Neutrophil (primary cell): Measurements from ENCODE around the gene OR11A1.
"Not testable (repeated sequence)": the region's sequence is repeated elsewhere in the genome, so short reads cannot be mapped to it uniquely, and the experiment has no call there.

Experiments
- H3K27ac ChIP-seq: fragments of 200-600 bp; sonication (generic); 2 replicates; pipeline ENCODE4 v1.5.1; 2016; ENCODE audit warnings: mild to moderate bottlenecking, moderate library complexity
- H3K27me3 ChIP-seq: fragments of 200-600 bp; sonication (generic); 2 replicates; pipeline ENCODE4 v1.6.0; 2016; ENCODE audit warnings: mild to moderate bottlenecking
- H3K36me3 ChIP-seq: fragments of 200-600 bp; sonication (generic); 2 replicates; pipeline ENCODE4 v1.5.1; 2017
- H3K4me1 ChIP-seq, 2 experiments: fragments of 200-600 bp in 1 of 2; sonication (generic) in 1 of 2; 1 replicate in 1 of 2; 2 replicates in 1 of 2; pipeline versions ENCODE4 v1.5.1 to v1.6.1; 2013 to 2016; ENCODE audit warnings: low read depth in 1 of 2, low read length in 1 of 2, mild to moderate bottlenecking in 1 of 2, moderate library complexity in 1 of 2; ENCODE audit not compliant: control insufficient read depth in 1 of 2, insufficient read depth in 1 of 2
- H3K4me3 ChIP-seq, 2 experiments: fragments of 200-600 bp in 1 of 2; sonication (generic) in 1 of 2; 1 replicate in 1 of 2; 2 replicates in 1 of 2; pipeline ENCODE4 v1.5.1; 2013 to 2016; ENCODE audit warnings: low read depth in 1 of 2, low read length in 1 of 2, mild to moderate bottlenecking in 1 of 2, moderate library complexity in 1 of 2
- H3K9me3 ChIP-seq: fragments of 200-600 bp; sonication (generic); 2 replicates; pipeline ENCODE4 v1.5.1; 2016
- CTCF ChIP-seq: fragments of 200-600 bp; sonication (generic); IDR thresholded peaks from 2 replicates; pipeline ENCODE4 v1.5.1; 2016; ENCODE audit warnings: antibody characterized with exemption

The OR11A1 gene

GRCh38 chr6:29442719-29443118, 14.2 kb downstream of the OR11A1 start:
- Histone ChIP-seq H3K27me3 (no peaks in the 10 kb centered on the region), H3K4me3 (no peak overlapping the region), H3K9me3 (no peaks in the 10 kb centered on the region), H3K36me3 (no peaks in the 10 kb centered on the region), H3K4me1 (no peaks in the 10 kb centered on the region), H3K27ac (no peak overlapping the region)
- TF ChIP-seq CTCF: no peak

GRCh38 chr6:29439006-29439405, 17.9 kb downstream of the OR11A1 start, which contains the start of gene OR10C1:
OR10C1 (plus strand) TSS chr6:29439306; CDS start chr6:29440016, 710 bp downstream.
- Histone ChIP-seq H3K9me3 (no peaks in the 10 kb centered on the region), H3K4me1 (no peaks in the 10 kb centered on the region), H3K4me3 (no peak within 1 kb of the TSS), H3K27ac (no peak within 1 kb of the TSS), H3K27me3 (peaks cover 9% of the 10 kb centered on the region), H3K36me3 (no peaks in the 10 kb centered on the region)
- TF ChIP-seq CTCF: no peak

- not testable (repeated sequence) for H3K4me3 ChIP-seq, H3K27ac ChIP-seq, H3K9me3 ChIP-seq, H3K4me1 ChIP-seq, H3K36me3 ChIP-seq
- peaks cover 22% of the 10 kb centered on the region for H3K27me3 ChIP-seq
Measured at GRCh38 chr6:29436730-29437129, 20.1 kb downstream of the OR11A1 start.

GRCh38 chr6:29426654-29427053, 30.2 kb downstream of the OR11A1 start:
- H3K36me3 ChIP-seq: no peaks in the 10 kb centered on the region
- no peak overlapping the region for H3K27ac ChIP-seq
- no peaks in the 10 kb centered on the region for H3K9me3 ChIP-seq
- H3K4me1 ChIP-seq: no peaks in the 10 kb centered on the region
- no peak overlapping the region for H3K4me3 ChIP-seq
- H3K27me3 ChIP-seq: no peaks in the 10 kb centered on the region
- no peak for TF ChIP-seq CTCF

GRCh38 chr6:29425075-29425474, 31.8 kb downstream of the OR11A1 start:
- Histone ChIP-seq H3K4me1 (no peaks in the 10 kb centered on the region), H3K27ac (no peak overlapping the region), H3K36me3 (no peaks in the 10 kb centered on the region), H3K27me3 (no peaks in the 10 kb centered on the region), H3K4me3 (no peak overlapping the region), H3K9me3 (no peaks in the 10 kb centered on the region)
- TF ChIP-seq CTCF: no peak

- no peak for TF ChIP-seq CTCF
- H3K27ac ChIP-seq: no peak overlapping the region
- H3K27me3 ChIP-seq: no peaks in the 10 kb centered on the region
- no peak overlapping the region for H3K4me3 ChIP-seq
- no peaks in the 10 kb centered on the region for H3K4me1 ChIP-seq
- H3K36me3 ChIP-seq: no peaks in the 10 kb centered on the region
- no peaks in the 10 kb centered on the region for H3K9me3 ChIP-seq
Measured at GRCh38 chr6:29424575-29424974, 32.3 kb downstream of the OR11A1 start.
